Adrenal gland (tissue), 12 donors: ENCODE measurements around the gene ANO4. TPM values are rescaled to one million over a fixed set of nuclear protein-coding genes. Genes with fewer than 3 reads are reported as not detected.

Experiments
- DNase-seq, 7 donors: peaks; one replicate each; pipeline ENCODE4 v3.0.0-alpha.2; 2019 to 2020
- H3K27ac ChIP-seq, 5 donors: fragments of 200-600 bp; sonication (generic) in 4 of 5; 1 replicate in 3 of 5; 2 replicates in 2 of 5; pipeline versions ENCODE4 v1.5.1 to v1.8.0; 2016 to 2020; ENCODE audit warnings: mild to moderate bottlenecking in 1 of 5
- H3K27me3 ChIP-seq: fragments of 200-600 bp; 2 replicates; pipeline ENCODE4 v1.8.0; 2021
- H3K36me3 ChIP-seq, 2 donors: fragments of 200-600 bp; replicated peaks in 1 of 2; 1 replicate in 1 of 2; 2 replicates in 1 of 2; pipeline versions ENCODE4 v1.5.1 to v1.8.0; 2018 to 2022
- H3K4me1 ChIP-seq, 2 donors: fragments of 200-600 bp; replicated peaks in 1 of 2; 1 replicate in 1 of 2; 2 replicates in 1 of 2; pipeline versions ENCODE4 v1.5.1 to v1.8.0; 2018 to 2021
- H3K4me3 ChIP-seq, 4 donors: fragments of 200-600 bp; sonication (generic) in 3 of 4; one replicate each; pipeline ENCODE4 v1.5.1; 2016 to 2018
- H3K9me3 ChIP-seq, 3 donors: fragments of 200-600 bp; sonication (generic) in 1 of 3; replicated peaks in 1 of 3; 1 replicate in 2 of 3; 2 replicates in 1 of 3; pipeline versions ENCODE4 v1.5.1 to v1.8.0; 2016 to 2021
- CTCF ChIP-seq, 6 experiments: fragments of 450-650 bp in 4 of 6; fragments of 200-600 bp in 2 of 6; sonication (generic) in 1 of 6; IDR thresholded peaks; 1 replicate in 5 of 6; 2 replicates in 1 of 6; pipeline versions ENCODE4 v1.5.1 to v1.8.0; 2016 to 2021; ENCODE audit warnings: antibody characterized with exemption in 6 of 6, mild to moderate bottlenecking in 2 of 6, moderate library complexity in 1 of 6
- POLR2A ChIP-seq, 2 donors: fragments of 450-650 bp; IDR thresholded peaks; one replicate each; pipeline ENCODE4 v1.6.1; 2017; ENCODE audit warnings: antibody characterized with exemption in 2 of 2, mild to moderate bottlenecking in 2 of 2, moderate library complexity in 1 of 2
- WGBS, 4 donors: extraction: QIAGEN DNeasy Blood & Tissue Kit in 2 of 4; methylation state at CpG; one replicate each; pipeline versions ENCODE4 v1.1.5 to v1.1.7; 2013 to 2017; 5-methylcytosine and 5-hydroxymethylcytosine counted together
- intact Hi-C, 2 donors: fragments of 100-400 bp; cut with DNase I; formaldehyde crosslinking; loops; one replicate each; pipeline versions ENCODE4 v1.14.1 to v1.15.0; 2022 to 2023
- polyA plus RNA-seq, 3 donors: library from polyadenylated mRNA; stranded (reverse); fragments of 200-250 nt in 2 of 3; fragments of 350-450 nt in 1 of 3; fragmentation: Illumina TruSeq in 1 of 3; extraction: RNeasy Lipid Tissue Mini Kit (QIAGEN cat#74804) in 1 of 3; gene quantifications; one replicate each; pipeline ENCODE4 v1.2.3, GENCODE V29; 2013 to 2014
- total RNA-seq, 9 donors: library from RNA; depleted of rRNA in 4 of 9; stranded (reverse); fragments of >200 nt in 4 of 9; fragments of 120-200 nt in 1 of 9; fragmentation: NEBNext Ultra II Directional in 1 of 9; extraction: Animal tissue kit (Norgen Biotek cat#: 25700) in 1 of 9; gene quantifications; one replicate each; pipeline versions ENCODE4 v1.1.0 to v1.2.4, GENCODE V29; 2013 to 2023
- donor health status: healthy with polysubstance abuse.
- donor health status: Bipolar disorder and iron deficiency.
- donor health status: DM: yes; HTN: yes; CAD: no.
- donor health status: DM: no; HTN: no; CAD: no.
- donor health status: DM: no; HTN: no; CAD: no.
- donor health status: DM: yes; HTN: yes; CAD: no.

The ANO4 gene
- total and polyA plus RNA-seq, 12 donors: 5.6 to 37.4 (median 10.2) TPM

- TF ChIP-seq CTCF (IDR thresholded peaks at IDR 0.05) (no peak), POLR2A (IDR thresholded peaks at IDR 0.05) (no peak)
- Histone ChIP-seq H3K9me3 (no peaks in the 10 kb centered on the region), H3K36me3 (no peaks in the 10 kb centered on the region), H3K4me1 (no peaks in the 10 kb centered on the region), H3K27me3 (no peaks in the 10 kb centered on the region), H3K27ac (no peak overlapping the region), H3K4me3 (no peak overlapping the region)
- intact Hi-C loops: no loop called here
- DNase-seq: no peak
- 65 to 71% (median 69%) methylated on average over 3 of the region's 3 CpGs for WGBS, 4 donors
Measured at GRCh38 chr12:100845095-100845494, 50.5 kb downstream of the ANO4 start.

GRCh38 chr12:100851637-100852036 lies 57.1 kb downstream of the ANO4 start:
- no peak for DNase-seq
- no peaks in the 10 kb centered on the region for H3K9me3 ChIP-seq
- no peak overlapping the region for H3K27ac ChIP-seq
- H3K27me3 ChIP-seq: no peaks in the 10 kb centered on the region
- intact Hi-C loops: no loop called here
- H3K4me1 ChIP-seq: no peaks in the 10 kb centered on the region
- 40 to 78% (median 49%) methylated on average over 3 of the region's 3 CpGs for WGBS, 4 donors
- no peaks in the 10 kb centered on the region for H3K36me3 ChIP-seq
- TF ChIP-seq CTCF (IDR thresholded peaks at IDR 0.05) (no peak), POLR2A (IDR thresholded peaks at IDR 0.05) (no peak)
- H3K4me3 ChIP-seq: no peak overlapping the region

- Histone ChIP-seq H3K36me3 (no peaks in the 10 kb centered on the region), H3K27ac (no peak overlapping the region), H3K4me1 (no peaks in the 10 kb centered on the region), H3K4me3 (no peak overlapping the region), H3K9me3 (no peaks in the 10 kb centered on the region), H3K27me3 (no peaks in the 10 kb centered on the region)
- no peak for DNase-seq
- TF ChIP-seq CTCF (IDR thresholded peaks at IDR 0.05): no peak
- no peak for TF ChIP-seq POLR2A (IDR thresholded peaks at IDR 0.05)
- intact Hi-C loops: no loop called here
- 81 to 88% (median 87%) methylated on average over 4 of the region's 4 CpGs for WGBS, 4 donors
Measured at GRCh38 chr12:100857418-100857817, 62.8 kb downstream of the ANO4 start.

GRCh38 chr12:100857971-100858370 lies 63.4 kb downstream of the ANO4 start:
- intact Hi-C loops: no loop called here
- DNase-seq: no peak
- Histone ChIP-seq H3K27me3 (no peaks in the 10 kb centered on the region), H3K27ac (no peak overlapping the region), H3K9me3 (no peaks in the 10 kb centered on the region), H3K36me3 (no peaks in the 10 kb centered on the region), H3K4me3 (no peak overlapping the region), H3K4me1 (no peaks in the 10 kb centered on the region)
- WGBS, 4 donors: 86 to 92% (median 90%) methylated on average over 1 of the region's 1 CpG
- TF ChIP-seq POLR2A (IDR thresholded peaks at IDR 0.05) (no peak), CTCF (IDR thresholded peaks at IDR 0.05) (no peak)
